ENCODE data around the gene PARP11.

PARP11 gene

DNA sequence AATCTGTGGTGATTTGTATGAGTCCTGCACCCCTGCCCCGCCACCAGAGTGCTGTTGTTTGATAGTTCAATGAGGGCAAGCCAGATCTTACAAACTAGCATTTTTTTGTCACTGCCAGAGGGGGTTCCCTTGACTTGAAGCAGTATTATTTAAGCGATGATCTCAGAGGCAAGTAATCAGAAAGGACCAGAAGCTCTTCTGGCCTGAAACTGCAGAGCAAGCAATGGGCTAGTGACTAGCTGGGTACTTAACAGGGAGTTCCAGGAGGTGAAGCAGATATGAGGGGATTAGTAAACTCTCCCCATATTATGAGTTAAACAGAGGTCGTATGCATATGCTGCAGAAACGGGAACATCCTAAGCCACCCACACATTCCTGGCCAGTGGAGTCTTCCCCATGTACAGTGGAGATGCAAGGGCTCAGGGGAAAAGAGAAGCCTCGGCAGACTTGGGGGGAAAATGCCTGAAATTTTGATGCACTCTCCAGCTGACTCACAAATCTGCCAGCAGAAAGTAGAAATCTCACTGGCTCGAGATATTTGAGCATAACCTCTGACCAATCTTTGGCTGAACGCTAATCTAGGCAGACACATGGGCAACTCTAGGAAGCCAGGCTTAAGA, 112.0 kb downstream of the PARP11 start:
- no peak for DNase-seq

DNA sequence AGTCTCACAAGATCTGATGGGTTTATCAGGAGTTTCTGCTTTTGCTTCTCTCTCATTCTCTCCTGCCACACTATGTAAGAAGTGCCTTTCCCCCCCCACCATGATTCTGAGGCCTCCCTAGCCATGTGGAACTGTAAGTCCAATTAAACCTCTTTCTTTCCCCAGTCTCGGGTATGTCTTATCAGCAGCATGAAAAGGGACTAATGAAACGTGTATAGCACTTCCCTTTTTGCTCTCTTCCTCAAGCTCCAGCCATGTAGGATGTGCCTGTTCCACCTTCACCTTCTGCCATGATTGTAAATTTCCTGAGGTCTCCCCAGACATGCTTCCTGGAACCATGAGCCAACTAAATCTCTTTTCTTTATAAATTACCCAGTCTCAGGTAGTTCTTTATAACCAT, 113.3 kb downstream of the PARP11 start:
- DNase-seq, result no peak

Data from NCI-H1048 (cell line).